HepG2 (cell line): ENCODE measurements around the gene LHFPL2.

Experiments used
- CTCF ChIP-seq: sonication (generic); formaldehyde crosslinking; IDR thresholded peaks from 2 replicates; pipeline ENCODE4 v1.5.0; 2020; ENCODE audit warnings: mild to moderate bottlenecking, missing genetic modification reagents, moderate library complexity
- ESRRA ChIP-seq: sonication (generic); formaldehyde crosslinking; IDR thresholded peaks from 2 replicates; pipeline ENCODE4 v1.5.1; 2020; ENCODE audit warnings: mild to moderate bottlenecking, low read depth, missing genetic modification reagents
- ETS1 ChIP-seq: sonication (generic); formaldehyde crosslinking; IDR thresholded peaks from 2 replicates; pipeline ENCODE4 v1.4.0; 2020; ENCODE audit warnings: missing genetic modification reagents
- RFX5 ChIP-seq: IDR thresholded peaks from 2 replicates; pipeline ENCODE4 v1.6.1; 2011; ENCODE audit warnings: low read depth, low read length, improper control_type of control experiment
- SRF ChIP-seq: IDR thresholded peaks from 2 replicates; pipeline ENCODE4 v1.6.1; 2011; ENCODE audit warnings: mild to moderate bottlenecking, low read depth, low read length, moderate library complexity
- ZNF672 ChIP-seq: sonication (generic); formaldehyde crosslinking; IDR thresholded peaks from 2 replicates; pipeline ENCODE4 v1.8.1; 2022; ENCODE audit warnings: missing genetic modification reagents
- ZNF777 ChIP-seq: sonication (generic); formaldehyde crosslinking; IDR thresholded peaks from 2 replicates; pipeline ENCODE4 v1.4.0; 2020; ENCODE audit warnings: missing genetic modification reagents
- ZNF780A ChIP-seq: sonication (generic); formaldehyde crosslinking; IDR thresholded peaks from 2 replicates; pipeline ENCODE4 v1.8.0; 2022; ENCODE audit warnings: mild to moderate bottlenecking, missing genetic modification reagents, moderate library complexity

DNA sequence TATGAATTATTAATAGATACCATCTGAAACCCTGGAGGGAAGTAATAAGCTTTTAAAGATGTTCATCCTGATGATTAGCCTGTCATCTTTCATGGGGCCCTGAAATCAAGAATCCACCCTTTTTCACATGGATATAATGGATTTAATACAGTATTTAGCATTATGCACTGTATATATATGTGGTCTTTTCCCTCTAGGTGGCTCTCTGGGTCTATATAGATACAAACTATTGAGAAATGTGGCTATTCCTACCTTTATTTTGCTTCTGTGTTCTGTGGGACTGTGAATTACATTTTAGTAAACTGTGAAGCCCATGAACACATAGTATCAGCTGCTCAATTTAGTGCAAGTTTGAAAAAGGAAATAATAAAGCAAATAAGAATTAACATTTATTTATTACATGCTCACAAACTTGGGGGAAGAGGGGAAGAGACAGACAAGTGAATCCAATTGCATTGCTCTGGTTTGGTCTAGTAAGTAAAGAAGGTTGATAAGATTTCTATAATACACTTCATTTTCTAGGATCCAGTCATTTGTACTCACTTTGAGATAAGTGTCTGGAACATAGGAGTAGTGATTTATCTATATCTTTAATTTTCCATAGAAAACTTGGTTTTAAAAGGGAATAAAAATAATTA is 176.0 kb downstream of the LHFPL2 start:
- TF ChIP-seq ETS1 (CRISPR knock-in tag) (no peak), ZNF777 (no peak), ESRRA (CRISPR knock-in tag) (no peak), ZNF672 (CRISPR knock-in tag) (no peak), SRF (no peak), CTCF (peak; percentile 52), RFX5 (no peak), ZNF780A (CRISPR knock-in tag) (no peak)
